GM18951 (cell line): ENCODE data around the gene SYS1.
A peak's percentile ranks its signal among the peaks of the same experiment; 100 is the strongest.

ENCODE experiments used
- POLR2A ChIP-seq: IDR thresholded peaks from 4 replicates; pipeline ENCODE4 v1.6.1; 2011; ENCODE audit warnings: mild to moderate bottlenecking; ENCODE audit not compliant: insufficient read length, insufficient read depth; ENCODE audit errors: extremely low read depth
- in situ Hi-C: fragments of 300-500 bp; cut with MboI; formaldehyde crosslinking; loops from one replicate; pipeline ENCODE4 v1.12.0; 2022; ENCODE audit warnings: low sequenced_read_pairs, mixed read lengths, inconsistent platforms; ENCODE audit not compliant: unreplicated experiment

Gene SYS1

GRCh38 chr20:45362804-45363610 lies at the start of gene SYS1:
SYS1 (plus strand) TSS chr20:45363156; CDS start chr20:45363532, 376 bp downstream.
- in situ Hi-C loops = no loop called here

GRCh38 chr20:45313943-45314342 lies 49.0 kb upstream of the SYS1 start:
- no peak for TF ChIP-seq POLR2A
- in situ Hi-C loops = no loop called here

More at GRCh38 chr20:45362804-45363610, at the start of gene SYS1:
- peak; percentile 92 for TF ChIP-seq POLR2A

DNA sequence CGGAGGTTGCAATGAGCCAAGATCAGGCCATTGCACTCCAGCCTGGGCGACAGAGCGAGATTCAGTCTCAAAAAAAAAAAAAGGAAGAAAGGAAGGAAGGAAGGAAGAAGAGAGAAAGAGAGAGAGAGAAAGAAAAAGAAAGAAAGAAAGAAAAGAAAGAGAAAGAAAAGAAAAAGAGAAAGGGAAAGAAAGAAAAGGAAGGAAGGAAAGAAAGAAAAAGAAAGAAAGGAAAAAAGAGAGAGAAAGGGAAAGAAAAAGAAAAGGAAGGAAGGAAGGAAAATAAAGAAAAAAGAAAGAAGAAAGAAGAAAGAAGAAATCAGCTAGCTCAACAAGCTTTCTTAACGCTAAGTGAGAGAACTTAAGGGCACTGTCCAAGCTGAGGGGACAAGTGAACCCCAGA lies 47.3 kb upstream of the SYS1 start:
- no peak for TF ChIP-seq POLR2A
- in situ Hi-C loops = no loop called here

DNA sequence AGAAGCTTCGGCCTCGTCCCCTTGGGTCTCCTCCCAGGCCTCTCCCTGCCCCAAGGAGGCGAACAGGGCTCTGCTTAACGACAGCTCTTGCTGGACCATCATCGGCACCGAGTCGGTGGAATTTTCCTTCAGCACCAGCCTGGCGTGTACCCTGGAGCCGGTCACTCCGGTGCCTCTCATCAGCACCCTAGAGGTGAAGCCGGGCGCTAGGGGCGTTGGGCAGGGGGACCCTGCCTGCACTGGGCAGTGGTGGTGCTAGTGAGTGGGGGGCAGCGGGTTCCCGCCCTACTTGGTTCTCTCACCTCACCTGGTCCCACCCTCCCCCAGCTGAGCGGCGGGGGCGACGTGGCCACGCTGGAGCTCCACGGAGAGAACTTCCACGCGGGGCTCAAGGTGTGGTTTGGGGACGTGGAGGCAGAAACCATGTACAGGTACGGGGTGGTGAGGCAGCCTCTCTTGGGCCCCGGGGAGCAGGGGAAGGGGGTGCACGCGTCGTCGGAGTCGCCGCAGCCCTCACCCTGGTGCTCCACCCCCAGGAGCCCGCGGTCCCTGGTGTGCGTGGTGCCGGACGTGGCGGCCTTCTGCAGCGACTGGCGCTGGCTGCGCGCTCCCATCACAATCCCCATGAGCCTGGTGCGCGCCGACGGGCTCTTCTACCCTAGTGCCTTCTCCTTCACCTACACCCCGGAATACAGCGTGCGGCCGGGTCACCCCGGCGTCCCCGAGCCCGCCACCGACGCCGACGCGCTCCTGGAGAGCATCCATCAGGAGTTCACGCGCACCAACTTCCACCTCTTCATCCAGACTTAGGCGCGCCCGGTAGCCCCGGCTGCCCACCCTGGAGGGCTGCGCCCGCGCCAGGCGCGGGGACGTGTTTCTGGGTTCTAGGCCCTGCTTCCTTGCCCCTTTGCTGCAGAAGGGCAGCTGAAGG lies 46.5 kb upstream of the SYS1 start:
- TF ChIP-seq POLR2A = no peak
- in situ Hi-C loops = no loop called here

- in situ Hi-C loops = no loop called here
- no peak for TF ChIP-seq POLR2A
Observed at GRCh38 chr20:45317826-45318225, 45.1 kb upstream of the SYS1 start.

- in situ Hi-C loops = no loop called here
- no peak for TF ChIP-seq POLR2A
Observed at GRCh38 chr20:45318386-45318939, 44.5 kb upstream of the SYS1 start.

GRCh38 chr20:45318948-45319347 lies 44.0 kb upstream of the SYS1 start:
- no peak for TF ChIP-seq POLR2A
- in situ Hi-C loops = no loop called here

GRCh38 chr20:45320948-45321595 lies 41.9 kb upstream of the SYS1 start:
- TF ChIP-seq POLR2A = no peak
- in situ Hi-C loops = no loop called here

- in situ Hi-C loops = no loop called here
- TF ChIP-seq POLR2A = no peak
Observed at GRCh38 chr20:45322952-45323383, 40.0 kb upstream of the SYS1 start.

- no peak for TF ChIP-seq POLR2A
- in situ Hi-C loops = no loop called here
Observed at GRCh38 chr20:45323731-45324130, 39.2 kb upstream of the SYS1 start.

- in situ Hi-C loops = loop anchor here (25.0 kb wide), 1 partner anchor 462 kb away; the partner anchor contains the start of genes DNTTIP1 and WFDC3
Observed at GRCh38 chr20:45325371-45325770, 37.6 kb upstream of the SYS1 start.

GRCh38 chr20:45328451-45328850 lies 34.5 kb upstream of the SYS1 start:
- TF ChIP-seq POLR2A = no peak
- in situ Hi-C loops = loop anchor here (25.0 kb wide), 1 partner anchor 459 kb away; the partner anchor contains the start of genes DNTTIP1 and WFDC3

More at GRCh38 chr20:45325371-45325770, 37.6 kb upstream of the SYS1 start:
- no peak for TF ChIP-seq POLR2A
